Kasumi-1 (cell line): ENCODE data around the gene POMT2.
A peak's percentile ranks its signal among the peaks of the same experiment; 100 is the strongest.
"Not testable (repeated sequence)": the region's sequence is repeated elsewhere in the genome, so short reads cannot be mapped to it uniquely, and the experiment has no call there.

Experiments
- DNase-seq, 2 experiments: peaks; one replicate each; lab custom pipeline; 2025; lab: John Stamatoyannopoulos, UW

Gene POMT2, protein sequence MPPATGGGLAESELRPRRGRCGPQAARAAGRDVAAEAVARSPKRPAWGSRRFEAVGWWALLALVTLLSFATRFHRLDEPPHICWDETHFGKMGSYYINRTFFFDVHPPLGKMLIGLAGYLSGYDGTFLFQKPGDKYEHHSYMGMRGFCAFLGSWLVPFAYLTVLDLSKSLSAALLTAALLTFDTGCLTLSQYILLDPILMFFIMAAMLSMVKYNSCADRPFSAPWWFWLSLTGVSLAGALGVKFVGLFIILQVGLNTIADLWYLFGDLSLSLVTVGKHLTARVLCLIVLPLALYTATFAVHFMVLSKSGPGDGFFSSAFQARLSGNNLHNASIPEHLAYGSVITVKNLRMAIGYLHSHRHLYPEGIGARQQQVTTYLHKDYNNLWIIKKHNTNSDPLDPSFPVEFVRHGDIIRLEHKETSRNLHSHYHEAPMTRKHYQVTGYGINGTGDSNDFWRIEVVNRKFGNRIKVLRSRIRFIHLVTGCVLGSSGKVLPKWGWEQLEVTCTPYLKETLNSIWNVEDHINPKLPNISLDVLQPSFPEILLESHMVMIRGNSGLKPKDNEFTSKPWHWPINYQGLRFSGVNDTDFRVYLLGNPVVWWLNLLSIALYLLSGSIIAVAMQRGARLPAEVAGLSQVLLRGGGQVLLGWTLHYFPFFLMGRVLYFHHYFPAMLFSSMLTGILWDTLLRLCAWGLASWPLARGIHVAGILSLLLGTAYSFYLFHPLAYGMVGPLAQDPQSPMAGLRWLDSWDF

DNA sequence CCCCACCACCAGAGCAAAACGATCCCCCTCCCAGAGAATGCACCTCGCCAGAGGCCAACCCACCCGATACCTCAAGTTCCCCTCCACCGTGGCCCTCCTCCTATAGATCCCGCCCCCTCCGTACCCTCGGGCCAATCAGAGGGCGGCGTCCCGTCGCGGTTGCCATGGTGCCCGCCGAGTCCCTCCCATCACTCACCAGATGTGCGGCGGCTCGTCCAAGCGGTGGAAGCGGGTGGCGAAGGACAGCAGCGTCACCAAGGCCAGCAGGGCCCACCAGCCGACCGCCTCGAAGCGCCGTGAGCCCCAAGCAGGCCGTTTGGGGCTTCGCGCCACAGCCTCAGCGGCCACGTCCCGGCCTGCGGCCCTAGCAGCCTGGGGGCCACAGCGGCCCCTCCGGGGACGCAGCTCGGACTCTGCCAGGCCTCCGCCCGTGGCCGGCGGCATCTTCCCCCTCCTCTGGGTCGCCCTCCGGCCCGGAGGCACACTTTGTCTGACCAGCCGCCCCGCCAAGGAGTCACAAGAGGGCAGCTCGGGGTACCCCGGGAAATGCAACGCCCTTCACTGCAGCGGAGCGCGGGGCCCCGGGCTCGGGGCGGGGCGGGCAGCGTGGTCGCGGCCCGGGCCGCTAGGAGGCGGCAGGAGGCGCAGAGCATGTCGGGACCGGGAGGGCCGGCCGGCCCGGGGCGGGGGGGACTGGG is at the start of gene POMT2:
Gene POMT2, minus strand, starts transcription at position 646 of the 698 bp plus-strand sequence. Its CDS starts 202 bp downstream, at position 444.
- DNase-seq, result peak; percentile 78 to 85

DNA sequence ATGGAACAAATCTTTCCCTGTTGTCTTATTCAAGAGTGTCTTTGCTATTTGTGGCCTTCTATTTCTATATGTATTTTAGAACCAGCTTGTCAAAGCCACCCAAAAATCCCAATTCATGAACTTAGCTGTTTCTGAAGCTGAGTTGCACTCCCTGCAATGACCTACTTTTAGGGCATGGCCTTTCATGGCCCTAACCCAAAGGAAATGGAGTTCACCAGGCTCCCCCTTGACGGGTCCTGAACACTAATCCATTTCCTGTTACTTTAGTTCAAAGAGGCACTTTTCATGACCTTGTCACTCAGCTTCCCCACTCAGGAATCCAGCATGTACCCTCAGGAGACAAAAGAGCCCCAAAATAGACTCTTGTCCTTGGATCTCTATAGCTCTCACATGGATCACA is 48.6 kb upstream of the POMT2 start:
- DNase-seq, result no peak

DNA sequence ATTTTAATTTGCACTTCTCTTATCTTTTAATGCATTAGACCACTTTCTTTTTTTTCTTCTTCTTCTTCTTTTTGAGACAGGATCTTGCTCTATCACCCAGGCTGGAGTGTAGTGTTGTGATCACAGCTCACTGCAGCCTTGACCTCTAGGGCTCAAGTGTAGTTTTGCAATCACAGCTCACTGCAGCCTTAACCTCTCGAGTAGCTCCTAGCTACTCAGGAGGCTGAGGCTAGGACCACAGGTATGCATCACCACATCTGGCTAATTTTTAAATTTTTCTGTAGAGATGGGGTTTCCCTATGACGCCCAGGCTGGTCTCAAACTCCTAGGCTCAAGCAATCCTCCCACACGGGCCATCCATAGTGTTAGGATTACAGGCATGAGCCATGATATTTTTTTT is 43.5 kb upstream of the POMT2 start:
- DNase-seq, result no peak

DNA sequence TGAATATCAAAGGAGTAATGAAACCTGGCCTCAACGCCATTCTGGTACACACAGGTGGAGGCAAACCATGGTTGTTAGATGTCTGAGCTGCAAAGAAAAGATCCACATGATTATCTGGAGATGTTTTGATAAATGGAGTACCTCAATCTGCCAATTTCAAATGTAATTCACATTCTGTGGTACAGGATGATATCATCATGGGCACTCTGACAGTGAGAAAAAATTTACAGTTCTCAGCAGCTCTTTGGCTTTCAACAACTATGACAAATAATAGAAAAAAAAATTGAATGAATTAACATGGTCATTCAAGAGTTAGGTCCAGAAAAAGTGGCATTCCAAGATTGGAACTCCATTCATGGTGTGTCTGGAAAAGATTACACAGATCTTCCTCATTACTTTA is 38.9 kb upstream of the POMT2 start:
- no peak for DNase-seq

DNA sequence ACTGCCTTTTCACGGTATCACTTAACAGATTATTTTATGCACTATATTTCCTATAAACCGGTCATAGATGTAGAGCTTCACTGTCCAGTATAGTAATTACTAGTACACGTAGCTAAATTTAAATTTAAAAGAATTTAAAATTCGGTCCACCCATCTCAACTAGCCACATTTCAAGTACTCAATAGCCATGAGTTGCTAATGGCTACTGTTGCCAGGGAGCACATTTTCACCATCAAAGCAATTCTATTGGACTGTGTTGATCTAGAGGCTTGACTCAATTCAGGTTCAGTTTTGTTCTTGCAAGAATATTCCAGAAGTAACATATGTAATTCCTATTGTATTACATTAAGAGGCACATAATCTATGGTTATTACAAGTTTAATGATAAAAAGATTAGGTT is 36.2 kb upstream of the POMT2 start:
- DNase-seq, result no peak

DNA sequence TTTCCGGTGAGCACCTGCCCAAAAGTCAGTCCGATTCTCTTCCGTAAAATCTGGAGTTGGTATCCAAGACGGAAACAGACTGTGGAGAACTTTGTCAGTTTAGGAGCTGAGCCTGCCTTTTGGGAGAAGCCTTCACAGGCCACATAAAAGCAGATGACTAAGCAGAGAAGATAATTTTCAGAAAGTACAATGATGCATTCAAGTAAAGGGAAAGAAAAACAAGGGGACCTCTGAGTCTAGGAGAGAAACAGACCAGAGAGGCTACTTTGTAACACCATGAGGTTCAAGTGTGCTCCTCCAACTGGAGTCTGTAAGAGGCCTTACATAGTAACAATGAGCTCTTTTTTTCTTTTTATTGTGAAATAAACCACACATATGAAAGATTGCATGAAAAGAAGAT is 35.1 kb upstream of the POMT2 start:
- DNase-seq, result no peak

DNA sequence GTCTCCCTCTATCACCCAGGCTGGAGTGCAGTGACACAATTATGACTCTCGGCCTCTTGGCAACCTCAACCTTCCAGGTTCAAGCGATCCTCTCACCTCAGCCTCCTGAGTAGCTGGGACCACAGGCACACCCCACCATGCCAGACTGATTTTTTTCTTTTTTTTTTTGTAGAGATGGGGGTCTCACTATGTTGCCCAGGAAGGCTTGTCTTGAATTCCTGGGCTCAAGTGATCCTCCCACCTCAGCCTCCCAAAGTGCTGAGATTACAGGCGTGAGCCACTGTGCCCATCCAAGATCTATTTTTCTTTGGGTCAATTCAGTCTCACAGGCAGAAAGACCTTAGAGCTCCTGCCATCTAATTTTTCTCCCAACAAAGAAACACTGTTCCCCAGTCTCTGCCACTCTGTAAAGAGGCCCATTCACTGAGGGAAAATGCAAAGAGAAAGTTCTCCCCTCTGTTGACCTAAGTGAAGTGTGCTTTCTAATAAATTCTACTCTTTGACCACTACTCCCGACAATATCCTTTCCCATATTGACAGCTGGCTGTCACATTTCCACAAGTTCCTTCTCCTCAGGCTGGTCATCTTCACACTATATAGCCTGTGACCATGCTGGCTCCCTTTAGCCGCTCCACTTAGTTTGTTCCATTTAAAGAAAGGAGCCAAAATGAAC is 32.9 kb upstream of the POMT2 start:
- no peak for DNase-seq

DNA sequence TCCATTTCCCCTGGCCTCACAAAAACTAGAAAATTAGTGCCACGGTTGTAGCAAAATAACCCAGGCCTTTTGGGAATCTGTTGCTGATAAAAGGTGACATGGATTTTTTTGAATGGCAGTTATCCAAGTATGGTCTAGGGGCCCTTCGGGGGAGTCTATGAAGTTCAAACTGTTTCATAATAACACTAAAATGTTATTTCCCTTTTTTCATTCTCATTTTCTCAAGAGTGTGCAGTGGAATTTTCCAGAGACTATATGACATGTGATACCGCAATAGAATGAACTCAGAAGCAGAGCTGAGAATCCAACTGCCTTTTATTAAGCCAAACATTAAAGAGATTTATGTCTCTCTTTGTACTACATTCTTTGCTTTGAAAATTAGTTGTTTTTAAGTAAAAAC is 27.1 kb upstream of the POMT2 start:
- DNase-seq, result peak; percentile 73 to 83

DNA sequence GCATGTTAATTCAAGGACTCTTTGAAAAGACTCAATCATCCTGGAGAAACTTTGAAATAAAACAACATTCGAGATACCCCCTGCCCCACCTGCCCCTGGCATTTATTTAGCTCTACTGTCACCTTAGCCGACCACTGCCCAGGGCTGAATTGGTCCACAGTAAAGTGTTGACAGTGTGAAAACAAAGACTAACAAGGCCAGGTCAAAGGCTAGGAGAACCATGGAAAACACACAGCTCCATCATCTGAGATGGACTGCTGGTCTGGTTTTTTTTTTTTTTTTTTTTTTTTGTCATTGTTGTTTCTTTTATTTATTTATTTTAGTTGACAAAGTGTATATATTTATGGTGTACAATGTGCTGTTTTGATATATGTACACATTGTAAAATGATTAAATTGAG is 25.8 kb upstream of the POMT2 start:
- no peak for DNase-seq

DNA sequence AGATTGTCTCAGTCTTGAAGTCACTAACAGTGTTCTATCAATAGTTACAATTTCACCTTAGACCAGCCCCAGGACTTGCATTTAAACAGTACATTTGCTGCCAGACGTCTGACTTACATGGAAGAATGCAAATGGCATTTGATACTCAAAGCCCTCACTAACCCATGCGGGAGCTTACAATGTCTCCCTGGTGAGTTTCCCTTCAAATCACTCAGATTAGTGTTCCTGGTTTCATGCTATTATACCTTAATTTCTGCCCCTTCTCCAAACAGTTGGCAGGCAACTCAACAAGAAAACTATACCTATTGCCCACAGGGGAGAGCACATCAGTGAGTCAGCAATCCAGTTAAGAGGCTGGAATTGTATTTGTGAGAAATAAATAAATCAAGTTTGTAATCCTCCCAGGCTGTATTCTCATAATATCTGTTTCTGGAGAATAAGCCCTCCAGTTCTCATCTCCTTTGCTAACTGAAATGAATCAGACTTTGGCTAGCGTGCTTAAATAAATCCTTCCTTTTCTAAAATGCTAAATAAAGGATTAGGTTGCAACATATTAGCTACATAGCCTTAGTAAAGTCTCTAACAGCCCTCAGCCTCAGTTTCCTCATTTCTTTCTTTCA is 23.8 kb upstream of the POMT2 start:
- DNase-seq, result no peak

DNA sequence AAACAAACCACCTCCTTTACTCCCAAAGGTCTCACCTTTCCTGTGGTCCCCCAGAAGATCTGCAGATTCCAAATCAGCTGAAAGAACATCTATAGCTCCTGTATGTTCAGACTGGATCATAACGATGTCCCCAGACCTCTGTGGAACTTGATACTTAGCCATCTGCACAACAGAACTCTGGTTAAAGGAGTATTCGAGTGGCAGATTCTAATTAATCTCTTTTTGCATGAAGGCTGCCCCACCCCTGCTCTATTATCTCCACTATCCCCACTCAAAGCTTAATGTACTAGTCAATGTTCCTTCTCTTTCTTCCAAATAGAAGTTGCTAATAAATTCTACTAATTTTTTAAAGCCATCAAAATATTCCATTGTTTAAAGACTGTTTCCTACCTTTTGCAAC is 23.0 kb upstream of the POMT2 start:
- no peak for DNase-seq

DNA sequence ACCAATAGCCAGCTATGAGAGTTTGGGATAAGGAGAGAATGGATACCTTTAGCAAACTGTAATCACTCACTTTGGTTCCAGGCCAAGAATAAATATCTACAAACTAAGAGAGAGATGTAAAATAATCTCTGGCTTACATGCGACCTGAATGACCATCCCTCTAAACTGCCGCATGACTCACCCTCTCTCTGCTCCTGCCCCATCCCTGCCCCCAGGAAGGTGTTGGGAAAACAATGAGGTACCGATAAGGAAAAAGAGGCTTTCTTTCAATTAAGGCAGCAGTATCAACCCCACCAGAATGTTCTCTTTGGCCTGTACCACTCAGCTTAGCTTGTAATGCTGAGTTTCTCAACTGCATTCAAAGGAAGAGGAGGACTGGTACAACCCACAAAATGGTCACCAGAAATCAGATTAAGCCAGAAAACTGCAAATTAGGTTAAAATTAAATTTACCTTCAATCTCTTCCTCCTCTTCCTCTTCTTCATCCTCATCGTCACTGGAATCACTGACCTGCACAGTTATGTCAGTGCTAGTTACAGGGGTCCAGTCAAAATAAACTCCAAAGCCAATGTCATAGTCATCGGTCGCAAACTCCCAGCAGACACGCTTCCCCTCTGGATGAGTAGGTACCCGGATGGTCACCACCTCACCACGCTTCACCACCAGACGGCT is 22.2 kb upstream of the POMT2 start:
- DNase-seq, result no peak

DNA sequence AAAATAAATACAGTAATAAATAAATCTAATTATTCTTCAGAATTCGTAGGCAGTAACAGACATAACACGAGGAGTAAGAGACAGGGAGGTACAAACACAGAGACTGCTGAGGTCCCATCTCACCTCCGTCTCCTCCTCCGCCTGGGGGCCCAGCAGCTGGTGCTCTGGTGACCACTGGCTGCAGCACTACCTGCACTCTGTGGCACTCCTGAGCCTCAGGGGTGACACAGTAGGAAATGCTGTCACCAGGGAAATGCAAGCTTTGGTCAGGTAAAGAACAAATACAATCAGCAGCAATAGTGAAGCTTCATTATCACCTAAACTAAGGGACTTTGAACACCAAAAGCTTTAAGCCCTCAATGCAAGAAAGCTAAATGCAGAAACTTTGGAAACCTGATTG is 19.7 kb upstream of the POMT2 start:
- no peak for DNase-seq

DNA sequence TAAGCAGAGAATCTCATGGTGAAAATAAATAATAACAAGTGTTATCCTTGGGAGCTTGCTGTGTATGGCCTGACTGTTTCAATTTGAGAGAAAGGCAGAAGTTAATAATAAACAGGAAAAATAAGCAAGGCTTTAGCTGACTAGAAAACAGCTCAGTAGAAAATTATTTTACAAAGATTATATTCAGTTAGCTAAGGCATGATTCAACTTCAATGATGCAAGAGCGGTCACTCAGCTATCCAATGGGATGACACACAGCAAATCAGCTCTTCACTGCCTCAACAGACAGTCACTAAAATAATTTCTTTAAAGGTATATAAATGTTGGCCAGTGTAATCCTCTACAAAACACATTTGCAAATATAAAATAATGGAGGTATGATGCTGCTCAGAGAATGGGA is 18.7 kb upstream of the POMT2 start:
- no peak for DNase-seq

DNA sequence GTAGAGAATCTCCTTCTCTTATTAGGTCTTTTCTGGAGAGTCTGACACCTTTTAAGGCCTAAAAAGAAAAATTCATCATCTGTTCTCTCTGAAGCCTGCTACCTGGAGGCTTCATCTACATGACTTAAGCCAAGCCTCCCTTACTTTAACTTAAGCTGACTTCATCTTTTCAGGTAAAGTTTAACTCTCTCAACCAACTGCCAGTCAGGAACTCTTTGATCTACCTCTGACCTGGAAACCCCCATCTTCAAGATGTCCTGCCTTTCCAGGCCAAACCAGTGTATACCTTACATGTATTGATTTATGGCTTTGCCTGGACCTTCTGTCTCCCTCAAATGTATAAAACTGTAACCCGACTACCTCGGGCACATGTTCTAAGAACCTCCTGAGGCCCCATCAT is 17.6 kb upstream of the POMT2 start:
- DNase-seq, result no peak

DNA sequence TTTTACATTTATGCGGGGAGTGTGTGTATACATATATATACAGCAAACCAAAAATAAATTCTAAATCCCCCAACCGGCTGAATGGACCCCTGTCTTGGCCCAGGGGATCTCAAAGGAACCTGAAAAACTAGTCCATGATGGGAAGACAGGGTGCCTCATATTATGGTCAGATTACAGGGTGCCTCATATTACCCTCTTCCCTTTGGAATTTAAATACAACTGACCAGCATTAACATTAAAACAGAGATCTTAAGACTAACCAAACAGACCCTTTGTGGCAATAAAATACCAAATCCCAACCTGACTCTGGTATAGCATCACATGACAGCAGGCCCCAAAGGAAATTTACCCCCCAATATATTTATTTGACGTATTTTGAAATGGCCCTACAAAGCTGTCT is 17.2 kb upstream of the POMT2 start:
- no peak for DNase-seq

DNA sequence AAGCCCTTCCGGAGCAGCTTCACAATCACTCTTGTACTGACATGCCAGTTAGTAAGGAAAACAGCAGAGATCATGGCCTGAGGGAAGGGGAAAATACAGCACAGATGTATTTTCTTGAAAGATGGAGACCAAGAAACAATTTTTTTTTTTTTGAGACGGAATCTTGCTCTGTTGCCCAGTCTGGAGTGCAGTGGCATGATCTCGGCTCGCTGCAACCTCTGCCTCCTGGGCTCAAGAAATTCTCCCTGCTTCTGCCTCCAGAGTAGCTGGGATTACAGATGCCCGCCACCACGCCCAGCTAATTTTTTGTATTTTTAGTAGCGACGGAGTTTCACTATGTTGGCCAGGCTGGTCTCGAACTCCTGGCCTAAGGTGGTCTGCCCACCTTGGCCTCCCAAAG is 16.6 kb upstream of the POMT2 start:
- DNase-seq, result not testable (repeated sequence)

DNA sequence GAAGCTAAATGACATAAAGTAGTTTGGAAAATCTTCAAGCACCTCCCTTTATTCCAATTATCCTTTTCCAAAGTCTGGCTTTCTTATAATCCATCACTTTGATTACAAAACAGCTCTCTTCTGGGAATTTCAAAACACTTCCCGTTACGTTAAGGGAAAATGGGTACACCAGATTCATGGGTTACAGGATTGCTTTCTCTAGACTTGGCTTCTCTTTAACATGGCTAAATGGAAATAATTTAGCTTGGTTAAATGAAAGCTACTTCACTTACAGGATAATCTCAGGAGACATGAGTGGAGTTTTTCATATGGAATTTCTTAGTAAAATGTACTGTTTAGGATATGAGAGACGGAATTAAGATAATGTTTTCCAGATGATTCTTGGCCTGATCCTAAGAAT is 14.9 kb upstream of the POMT2 start:
- no peak for DNase-seq

DNA sequence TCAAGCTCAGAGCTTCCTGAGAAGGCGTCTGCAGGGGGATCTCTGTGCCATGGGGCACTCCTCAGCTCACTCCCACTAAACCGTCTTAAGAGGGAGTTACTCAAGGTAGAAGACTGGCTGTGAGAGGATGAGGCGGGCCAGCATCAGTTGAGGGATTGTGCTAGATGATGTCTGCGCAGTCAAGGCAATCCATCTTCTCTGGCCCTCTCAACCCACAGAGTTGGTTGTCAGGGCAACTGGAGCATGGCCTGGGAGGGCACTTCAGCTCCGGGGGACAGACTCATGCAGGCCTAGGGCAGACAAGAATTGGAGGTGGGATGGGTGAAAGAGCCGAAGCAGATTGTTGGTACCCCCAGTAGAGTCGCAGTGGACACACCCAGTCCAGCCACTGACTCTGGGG is 9.2 kb upstream of the POMT2 start:
- no peak for DNase-seq

DNA sequence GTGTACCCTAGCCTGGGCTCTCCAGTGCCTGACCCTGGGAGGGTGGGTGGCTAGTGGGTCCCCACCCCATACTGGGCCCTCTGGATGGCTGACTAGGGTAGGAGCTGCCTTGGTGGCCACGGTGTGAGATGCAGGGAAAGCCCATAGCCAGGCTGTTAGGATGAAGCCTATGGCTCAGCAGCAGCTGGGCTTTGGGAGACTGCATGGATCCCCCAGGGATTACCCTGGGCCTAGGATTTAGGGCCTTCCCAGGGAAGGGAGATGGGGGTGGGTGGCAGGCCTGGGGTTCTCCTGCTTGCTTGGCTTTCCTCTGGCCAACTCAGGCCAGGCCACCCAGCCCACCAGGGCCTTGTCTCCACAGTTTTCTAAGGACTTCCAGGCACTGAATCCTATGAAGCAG is 6.4 kb upstream of the POMT2 start:
- DNase-seq, result no peak

DNA sequence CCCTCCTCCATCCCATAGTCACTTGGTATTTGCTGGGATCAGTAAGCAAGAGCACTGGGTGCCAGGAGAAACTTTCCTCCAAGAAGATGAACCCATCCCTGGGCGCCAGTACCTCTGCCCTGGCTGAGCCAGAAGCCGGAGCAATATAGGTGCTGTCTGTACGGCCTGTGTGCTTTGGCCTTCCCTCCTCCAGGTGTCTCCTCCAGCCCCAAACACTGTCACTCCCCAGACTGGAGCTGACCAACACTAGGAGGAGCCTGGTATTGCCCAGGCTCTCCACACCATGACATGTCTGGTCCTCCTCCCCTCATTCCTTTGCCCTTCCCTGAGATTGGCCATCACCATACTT is 5.0 kb upstream of the POMT2 start:
- DNase-seq, result no peak
